K562 (cell line): Measurements from ENCODE around the gene PLEKHN1. TPM values are rescaled to one million over a fixed set of nuclear protein-coding genes. Genes with fewer than 3 reads are reported as not detected.

ENCODE experiments used
- ATAC-seq: fragments of 200-7000 bp; cut with Tn5 transposase; 3 replicates; pipeline ENCODE4 v1.9.1; 2020; ENCODE audit warnings: moderate library complexity
- BruUV-seq: library from RNA; stranded (reverse); fragments of 400-500 nt; replicated peaks from 2 replicates; lab custom pipeline; 2021; lab: Mats Ljungman, UMichigan
- CTCF ChIA-PET: fragments of 300-600 bp; formaldehyde crosslinking; extraction: SDS; loops from one replicate; lab custom pipeline; 2021; ENCODE audit warnings: low intra/inter-chr PET ratio; lab: Yijun Ruan, JAX
- POLR2A ChIA-PET: fragments of 300-600, 350-650 bp; sonication (Branson Sonifier 250); formaldehyde crosslinking; extraction: SDS; loops from one replicate; lab custom pipeline; 2021; ENCODE audit warnings: antibody characterized with exemption, inconsistent platforms; lab: Yijun Ruan, JAX
- DNase-seq, 4 experiments: peaks; one replicate each; pipeline versions ENCODE4 v3.0.0 to v3.0.0-alpha.2; 2011 to 2018; ENCODE audit warnings: low spot score in 3 of 4, mixed read lengths in 3 of 4; ENCODE audit errors: extremely low read depth in 1 of 4
- FAIRE-seq: peaks from 2 replicates; lab custom pipeline; 2011; peaks lifted over from hg19 to GRCh38; lab: Jason Lieb, UNC
- H2AFZ ChIP-seq: 2 replicates; pipeline ENCODE4 v1.6.0; 2011; ENCODE audit warnings: low read depth, low read length, control low read depth, inconsistent platforms
- H3K27ac ChIP-seq: fragments of 200-600 bp; 3 replicates; pipeline ENCODE4 v1.8.0; 2011; ENCODE audit warnings: low read depth, mild to moderate bottlenecking, control low read depth, inconsistent platforms, low read length, moderate library complexity, mixed read lengths; ENCODE audit errors: extremely low read depth
- H3K27me3 ChIP-seq, 2 experiments: fragments of 300-600 bp in 1 of 2; 2 replicates in 1 of 2; 3 replicates in 1 of 2; pipeline versions ENCODE4 v1.6.0 to v1.8.0; 2011; ENCODE audit warnings: inconsistent platforms in 2 of 2, low read length in 2 of 2, mild to moderate bottlenecking in 1 of 2, mixed read lengths in 1 of 2, moderate library complexity in 1 of 2; ENCODE audit not compliant: control insufficient read depth in 2 of 2, insufficient read depth in 2 of 2
- H3K36me3 ChIP-seq: fragments of 300-600 bp; 3 replicates; pipeline ENCODE4 v1.8.0; 2011; ENCODE audit warnings: mild to moderate bottlenecking, low read length, inconsistent platforms; ENCODE audit not compliant: control insufficient read depth, insufficient read depth
- H3K4me1 ChIP-seq, 2 experiments: fragments of 200-600 bp in 1 of 2; replicated peaks in 1 of 2; 2 replicates in 1 of 2; 3 replicates in 1 of 2; pipeline versions ENCODE4 v1.5.1 to v1.8.0; 2011; ENCODE audit warnings: inconsistent platforms in 2 of 2, low read length in 2 of 2, mild to moderate bottlenecking in 1 of 2, mixed read lengths in 1 of 2, moderate library complexity in 1 of 2; ENCODE audit not compliant: control insufficient read depth in 2 of 2, insufficient read depth in 2 of 2
- H3K4me2 ChIP-seq: 2 replicates; pipeline ENCODE4 v1.6.1; 2011; ENCODE audit warnings: low read length, control low read depth, inconsistent platforms, mixed read lengths; ENCODE audit not compliant: insufficient read depth
- H3K4me3 ChIP-seq: fragments of 200-600 bp; sonication (generic), shearing (Covaris generic); 2 replicates; pipeline ENCODE4 v1.5.1; 2016; ENCODE audit warnings: control low read depth, inconsistent platforms
- H3K79me2 ChIP-seq: fragments of 200-600 bp; 3 replicates; pipeline ENCODE4 v1.8.0; 2011; ENCODE audit warnings: low read length, inconsistent platforms; ENCODE audit not compliant: control insufficient read depth, insufficient read depth
- H3K9ac ChIP-seq, 2 experiments: 2 replicates each; pipeline versions ENCODE4 v1.6.0 to v1.6.1; 2011; ENCODE audit warnings: low read depth in 2 of 2, low read length in 2 of 2, control low read depth in 1 of 2, inconsistent platforms in 1 of 2, mild to moderate bottlenecking in 1 of 2, mixed read lengths in 1 of 2; ENCODE audit not compliant: insufficient read depth in 1 of 2
- H3K9me1 ChIP-seq: one replicate; pipeline ENCODE4 v1.6.0; 2011; ENCODE audit warnings: inconsistent platforms, mild to moderate bottlenecking, low read length, moderate library complexity; ENCODE audit not compliant: control insufficient read depth, insufficient read depth
- H3K9me3 ChIP-seq: replicated peaks from 2 replicates; pipeline ENCODE4 v1.5.1; 2011; ENCODE audit warnings: low read depth, low read length, inconsistent platforms; ENCODE audit not compliant: control insufficient read depth, insufficient read depth
- H4K20me1 ChIP-seq: replicated peaks from 2 replicates; pipeline ENCODE4 v1.6.1; 2011; ENCODE audit warnings: low read length, inconsistent platforms, mixed read lengths; ENCODE audit not compliant: control insufficient read depth, insufficient read depth
- BMI1 ChIP-seq: fragments of 150-350 bp; IDR thresholded peaks from 2 replicates; pipeline ENCODE4 v1.6.1; 2014; ENCODE audit warnings: low read length
- CBX8 ChIP-seq: fragments of 200-600 bp; sonication (generic); IDR thresholded peaks from 2 replicates; pipeline ENCODE4 v1.6.1; 2012; ENCODE audit warnings: borderline replicate concordance, mixed run types, low read depth, mild to moderate bottlenecking, moderate library complexity, mixed read lengths, low read length, control low read depth, inconsistent platforms; ENCODE audit not compliant: poor library complexity, severe bottlenecking; ENCODE audit errors: extremely low read depth
- CEBPG ChIP-seq, 3 experiments: fragments of 200-800 bp in 1 of 3; sonication (Bioruptor generic) in 1 of 3; sonication (generic) in 1 of 3; formaldehyde crosslinking in 1 of 3; IDR thresholded peaks in 2 of 3; conservative IDR thresholded peaks in 1 of 3; 2 replicates each; pipeline versions ENCODE4 v1.6.1 to v1.8.0; 2016 to 2022; ENCODE audit warnings: missing compliant biosample characterization in 2 of 3, missing genetic modification characterization in 2 of 3, mild to moderate bottlenecking in 1 of 3, missing genetic modification reagents in 1 of 3
- DMBX1 ChIP-seq: fragments of 250-450 bp; sonication (Bioruptor Pico); IDR thresholded peaks from 2 replicates; pipeline ENCODE4 v1.8.0; 2022; ENCODE audit warnings: inconsistent platforms, mild to moderate bottlenecking, moderate library complexity, borderline replicate concordance
- JUND ChIP-seq, 2 experiments: IDR thresholded peaks; 2 replicates in 1 of 2; 3 replicates in 1 of 2; pipeline ENCODE4 v1.6.1; 2011; ENCODE audit warnings: borderline replicate concordance in 2 of 2, low read depth in 2 of 2, low read length in 2 of 2, improper control_type of control experiment in 1 of 2, missing biosample characterization in 1 of 2, missing genetic modification characterization in 1 of 2, missing genetic modification reagents in 1 of 2
- KAT2B ChIP-seq: IDR thresholded peaks from one replicate; pipeline ENCODE4 v1.6.1; 2012; ENCODE audit warnings: low read depth, mild to moderate bottlenecking, control low read depth, inconsistent platforms, low read length, moderate library complexity
- KAT7 ChIP-seq: sonication (generic); formaldehyde crosslinking; IDR thresholded peaks from 2 replicates; pipeline ENCODE4 v1.8.0; 2022; ENCODE audit warnings: missing genetic modification reagents, mild to moderate bottlenecking, borderline replicate concordance
- KDM2B ChIP-seq: fragments of 250-450 bp; sonication (Bioruptor Pico); IDR thresholded peaks from 2 replicates; pipeline ENCODE4 v1.8.0; 2021; ENCODE audit warnings: mild to moderate bottlenecking, moderate library complexity
- MYC ChIP-seq, 2 experiments: fragments of 250-450 bp in 1 of 2; sonication (Bioruptor Pico) in 1 of 2; IDR thresholded peaks; 2 replicates each; pipeline versions ENCODE4 v1.5.1 to v1.6.1; 2012 to 2021; ENCODE audit warnings: low read depth in 2 of 2, borderline replicate concordance in 1 of 2, improper control_type of control experiment in 1 of 2, low read length in 1 of 2, mild to moderate bottlenecking in 1 of 2, moderate library complexity in 1 of 2
- NFRKB ChIP-seq: fragments of 450-650 bp; IDR thresholded peaks from 2 replicates; pipeline ENCODE4 v1.6.1; 2016; ENCODE audit warnings: low read depth
- SETDB1 ChIP-seq: IDR thresholded peaks from one replicate; pipeline ENCODE4 v1.6.1; 2012; ENCODE audit warnings: low read length, control low read depth, inconsistent platforms
- ZKSCAN1 ChIP-seq: fragments of 150-350 bp; IDR thresholded peaks from 2 replicates; pipeline ENCODE4 v1.6.1; 2016; ENCODE audit warnings: low read depth, low read length
- ZNF174 ChIP-seq: fragments of 250-450 bp; sonication (Bioruptor Pico); IDR thresholded peaks from 2 replicates; pipeline ENCODE4 v1.4.0; 2020; ENCODE audit warnings: mild to moderate bottlenecking
- ZNF282 ChIP-seq: sonication (generic); formaldehyde crosslinking; IDR thresholded peaks from 2 replicates; pipeline ENCODE4 v1.8.1; 2023; ENCODE audit warnings: missing genetic modification reagents
- ZNF431 ChIP-seq: sonication (generic); formaldehyde crosslinking; IDR thresholded peaks from 2 replicates; pipeline ENCODE4 v1.8.0; 2022; ENCODE audit warnings: mild to moderate bottlenecking, missing genetic modification reagents
- ZNF436 ChIP-seq: fragments of 250-450, 450-650 bp; sonication (Bioruptor Pico); formaldehyde crosslinking; IDR thresholded peaks from 2 replicates; pipeline ENCODE4 v1.7.0; 2020; ENCODE audit warnings: mild to moderate bottlenecking
- ZNF764 ChIP-seq: fragments of 250-450 bp; sonication (Bioruptor Pico); IDR thresholded peaks from 2 replicates; pipeline ENCODE4 v1.4.0; 2020; ENCODE audit warnings: low read depth, mild to moderate bottlenecking, moderate library complexity
- WGBS: fragments of 100-300 bp; shearing (Covaris generic); methylation state at CpG from one replicate; pipeline ENCODE4 v1.1.6; 2016; ENCODE audit warnings: low coverage, mixed read lengths; ENCODE audit not compliant: insufficient coverage; ENCODE audit errors: missing lambda C conversion rate; 5-methylcytosine and 5-hydroxymethylcytosine counted together
- in situ Hi-C: fragments of 300-500 bp; cut with MboI; formaldehyde crosslinking; loops from 4 replicates; pipeline ENCODE4 v1.15.0; 2018; ENCODE audit warnings: inconsistent platforms, mixed read lengths
- intact Hi-C: fragments of 100-400 bp; cut with micrococcal nuclease; formaldehyde crosslinking; loops from 2 replicates; pipeline ENCODE4 v1.14.2; 2022
- polyA plus RNA-seq, 8 experiments: library from polyadenylated mRNA; depleted of rRNA in 4 of 8; stranded (reverse) in 5 of 8; unstranded in 3 of 8; fragments of >200 nt; fragmentation: Nextera tagmentation in 2 of 8; fragmentation: Illumina TruSeq in 1 of 8; extraction: Ambion mirVana in 2 of 8; extraction: Trizol in 1 of 8; gene quantifications; 2 replicates each; pipeline versions ENCODE4 v1.2.1 to v1.2.3, GENCODE V29; 2011 to 2014; ENCODE audit warnings: inconsistent platforms in 1 of 8, missing spikeins in 1 of 8
- total RNA-seq, 7 experiments: library from RNA; depleted of rRNA in 6 of 7; stranded (reverse); fragments of >200 nt in 6 of 7; fragmentation: Illumina TruSeq in 2 of 7; extraction: Trizol in 2 of 7; gene quantifications; 2 replicates each; pipeline versions ENCODE4 v1.2.1 to v1.2.3, GENCODE V29; 2011 to 2021; ENCODE audit warnings: low replicate concordance in 1 of 7
- TF ChIP-seq, protein P1 (sequence below): fragments of 200-800 bp; sonication (Bioruptor generic); IDR thresholded peaks from 2 replicates; pipeline ENCODE4 v1.6.1; 2017; ENCODE audit warnings: missing genetic modification characterization, missing compliant biosample characterization

Gene PLEKHN1
- total and polyA plus RNA-seq, 9 of the 15 experiments (the other 6 are each of a cell fraction or from before 2014, with no cell fraction given), result 0.07 to 1.5 (median 0.13) TPM; not detected in 2

DNA sequence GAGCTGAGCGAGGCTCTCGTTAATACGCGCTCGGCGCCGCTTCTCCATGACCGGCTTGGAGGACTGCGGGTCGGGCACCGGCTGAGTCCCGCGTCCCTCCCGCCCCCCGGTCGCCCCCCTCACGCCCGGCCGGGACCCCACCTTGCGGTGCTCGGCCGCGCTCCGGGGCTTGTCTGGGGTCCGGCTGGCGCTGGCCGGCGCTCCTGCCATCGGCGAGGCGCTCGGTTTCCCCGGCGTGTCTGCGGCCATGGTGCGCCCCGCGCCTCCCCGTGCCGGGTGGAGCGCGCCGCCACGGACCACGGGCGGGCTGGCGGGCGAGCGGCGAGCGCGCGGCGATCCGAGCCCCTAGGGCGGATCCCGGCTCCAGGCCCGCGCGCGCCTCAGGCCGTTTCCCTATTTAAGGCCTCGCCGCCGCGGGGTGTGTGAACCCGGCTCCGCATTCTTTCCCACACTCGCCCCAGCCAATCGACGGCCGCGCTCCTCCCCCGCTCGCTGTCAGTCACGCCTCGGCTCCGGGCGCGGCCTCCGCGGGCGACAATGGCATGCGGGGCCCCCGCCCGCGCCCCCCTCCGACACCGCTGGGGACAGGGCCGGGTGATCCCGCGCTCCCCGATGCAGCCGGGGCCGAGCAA lies 33.6 kb downstream of the PLEKHN1 start, which contains the start of gene HES4:
Gene HES4, minus strand, starts transcription at position 373 of the 632 bp plus-strand sequence. Its CDS starts 124 bp downstream, at position 249.
- Histone ChIP-seq H3K4me1 (peaks cover 24 to 89% of the 10 kb centered on the region in 2 experiments), H3K9ac (peak within 1 kb of the TSS; percentile 86 to 99), H3K9me1 (no peaks in the 10 kb centered on the region), H3K9me3 (no peaks in the 10 kb centered on the region), H3K36me3 (no peaks in the 10 kb centered on the region), H3K79me2 (peaks cover 16% of the 10 kb centered on the region; the same call in 2 of the 3 replicates), H2AFZ (peak within 1 kb of the TSS; percentile 89), H3K27me3 (peaks cover 0 to 2% of the 10 kb centered on the region in 2 experiments; a peak in 1 of 5 replicates), H4K20me1 (peaks cover 10% of the 10 kb centered on the region; the same call in 1 of the 2 replicates), H3K27ac (peak within 1 kb of the TSS; percentile 95), H3K4me3 (peak within 1 kb of the TSS; percentile 52), H3K4me2 (peak within 1 kb of the TSS; percentile 77)
- in situ Hi-C loops, result no loop called here
- intact Hi-C loops, result loop anchor here (5.0 kb wide), 1 partner anchor 62 kb away; no protein-coding TSS in a partner anchor
- FAIRE-seq (peak; percentile 81), DNase-seq (peak in 3 of 4 experiments; percentile 88 to 98 (median 95)), ATAC-seq (peak; percentile 75)
- ChIA-PET CTCF (no interaction called here), POLR2A (interaction anchor here (1.5 kb wide), 1 partner anchor 19 kb away, joined by 3 read pairs; no protein-coding TSS in a partner anchor)
- 2% methylated on average over 62 of the region's 95 CpGs for WGBS
- no TSS peak for BruUV-seq
- TF ChIP-seq KAT7 (CRISPR knock-in tag) (no peak), KAT2B (no peak), CBX8 (no peak), ZKSCAN1 (no peak), SETDB1 (no peak), MYC (IDR thresholded peaks at IDR 0.05; ENCODE audit: low read depth, low read length) (peak; percentile 44; the same call in 1 of the 2 replicates), MYC (CRISPR knock-in tag; IDR thresholded peaks at IDR 0.05; ENCODE audit: borderline replicate concordance, low read depth) (no peak), ZNF431 (CRISPR knock-in tag) (no peak; the same call in 1 of the 2 replicates), ZNF282 (no peak), ZNF174 (CRISPR knock-in tag) (no peak), ZNF764 (CRISPR knock-in tag) (no peak), DMBX1 (CRISPR knock-in tag) (no peak), ZNF436 (CRISPR knock-in tag) (peak; percentile 68), KDM2B (CRISPR knock-in tag) (peak; percentile 79; the same call in 1 of the 2 replicates), BMI1 (no peak), CEBPG (CRISPR knock-in tag; IDR thresholded peaks at IDR 0.05) (no peak), CEBPG (tag; conservative IDR thresholded peaks at IDR 0.05 in 1 of 2, IDR thresholded peaks at IDR 0.05 in 1 of 2) (no peak), JUND (IDR thresholded peaks at IDR 0.05; ENCODE audit: borderline replicate concordance, low read depth, low read length) (peak; percentile 52), JUND (tag; IDR thresholded peaks at IDR 0.05; ENCODE audit: borderline replicate concordance, low read depth, low read length) (no peak; the same call in 2 of the 3 replicates), NFRKB (no peak)
- TF ChIP-seq, protein P1, sequence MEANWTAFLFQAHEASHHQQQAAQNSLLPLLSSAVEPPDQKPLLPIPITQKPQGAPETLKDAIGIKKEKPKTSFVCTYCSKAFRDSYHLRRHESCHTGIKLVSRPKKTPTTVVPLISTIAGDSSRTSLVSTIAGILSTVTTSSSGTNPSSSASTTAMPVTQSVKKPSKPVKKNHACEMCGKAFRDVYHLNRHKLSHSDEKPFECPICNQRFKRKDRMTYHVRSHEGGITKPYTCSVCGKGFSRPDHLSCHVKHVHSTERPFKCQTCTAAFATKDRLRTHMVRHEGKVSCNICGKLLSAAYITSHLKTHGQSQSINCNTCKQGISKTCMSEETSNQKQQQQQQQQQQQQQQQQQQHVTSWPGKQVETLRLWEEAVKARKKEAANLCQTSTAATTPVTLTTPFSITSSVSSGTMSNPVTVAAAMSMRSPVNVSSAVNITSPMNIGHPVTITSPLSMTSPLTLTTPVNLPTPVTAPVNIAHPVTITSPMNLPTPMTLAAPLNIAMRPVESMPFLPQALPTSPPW (CRISPR knock-in tag), result peak; percentile 95
